Pancreas (tissue), 10 donors: ENCODE measurements around the gene ROBO1. TPM values are rescaled to one million over a fixed set of nuclear protein-coding genes. Genes with fewer than 3 reads are reported as not detected.

Source experiments
- ATAC-seq, 4 donors: fragments of 200-7000 bp; cut with Tn5 transposase; one replicate each; pipeline versions ENCODE4 v1.8.0 to v1.9.1; 2020; ENCODE audit warnings: mild to moderate bottlenecking in 4 of 4, moderate library complexity in 4 of 4
- DNase-seq, 6 donors: peaks; one replicate each; pipeline ENCODE4 v3.0.0-alpha.2; 2020
- FAIRE-seq: peaks from 2 replicates; lab custom pipeline; 2012; peaks lifted over from hg19 to GRCh38; lab: Jason Lieb, UNC
- H3K27ac ChIP-seq, 4 donors: fragments of 200-600 bp; sonication (generic); 1 replicate in 3 of 4; 2 replicates in 1 of 4; pipeline versions ENCODE4 v1.5.0 to v1.8.0; 2020
- H3K27me3 ChIP-seq, 4 donors: fragments of 200-600 bp; one replicate each; pipeline ENCODE4 v1.8.0; 2021
- H3K36me3 ChIP-seq, 3 donors: fragments of 200-600 bp; sonication (generic) in 1 of 3; one replicate each; pipeline versions ENCODE4 v1.5.0 to v1.8.0; 2020 to 2021
- H3K4me1 ChIP-seq, 3 donors: fragments of 200-600 bp; one replicate each; pipeline ENCODE4 v1.8.0; 2021
- H3K4me3 ChIP-seq, 4 donors: fragments of 200-600 bp; sonication (generic) in 2 of 4; one replicate each; pipeline versions ENCODE4 v1.5.0 to v1.8.0; 2020 to 2021
- H3K9me3 ChIP-seq, 4 donors: fragments of 200-600 bp; one replicate each; pipeline ENCODE4 v1.8.0; 2021
- CTCF ChIP-seq, 4 donors: fragments of 200-600 bp; sonication (generic) in 3 of 4; IDR thresholded peaks; one replicate each; pipeline versions ENCODE4 v1.5.0 to v1.8.0; 2021; ENCODE audit warnings: antibody characterized with exemption in 4 of 4
- WGBS, 2 donors: extraction: QIAGEN DNeasy Blood & Tissue Kit; methylation state at CpG; one replicate each; pipeline ENCODE4 v1.1.7; 2013; 5-methylcytosine and 5-hydroxymethylcytosine counted together
- intact Hi-C, 3 donors: fragments of 100-400 bp; cut with DNase I; formaldehyde crosslinking; loops; one replicate each; pipeline versions ENCODE4 v1.11.1 to v1.14.2; 2022
- polyA plus RNA-seq, 2 donors: library from polyadenylated mRNA; stranded (reverse); fragments of 200-250 nt; gene quantifications; one replicate each; pipeline ENCODE4 v1.2.3, GENCODE V29; 2013
- total RNA-seq, 6 donors: library from RNA; stranded (reverse); fragmentation: NEBNext Ultra II Directional in 4 of 6; extraction: Animal tissue kit (Norgen Biotek cat#: 25700) in 4 of 6; gene quantifications; one replicate each; pipeline versions ENCODE4 v1.2.1 to v1.2.4, GENCODE V29; 2021 to 2023
- donor health status: healthy with polysubstance abuse.
- donor health status: DM: no; HTN: no; CAD: no; lungs with moderate emphysema.
- donor health status: DM: no; HTN: no; CAD: no.
- donor health status: control.
- donor health status: control.
- donor health status: Bipolar disorder and iron deficiency.
- donor health status: DM: yes; HTN: yes; CAD: no.
- donor health status: DM: no; HTN: no; CAD: no.
- donor health status: DM: no; HTN: no; CAD: no.
- donor health status: DM: yes; HTN: yes; CAD: no.

Gene ROBO1
- total and polyA plus RNA-seq, 8 donors = 0.51 to 8.5 (median 2.8) TPM

GRCh38 chr3:79651536-79652065 is 116.2 kb downstream of the ROBO1 start:
- peak in 1 of 6 donors; percentile 8 for DNase-seq
- Histone ChIP-seq H3K27ac (no peak overlapping the region), H3K4me1 (no peaks in the 10 kb centered on the region), H3K4me3 (no peak overlapping the region), H3K9me3 (no peaks in the 10 kb centered on the region), H3K27me3 (no peaks in the 10 kb centered on the region), H3K36me3 (no peaks in the 10 kb centered on the region)
- no peak for TF ChIP-seq CTCF (IDR thresholded peaks at IDR 0.05)
- intact Hi-C loops = no loop called here
- 16 to 24% methylated on average over 7 of the region's 7 CpGs for WGBS, 2 donors
- ATAC-seq = peak in 2 of 4 donors; percentile 64 to 65
- no peak for FAIRE-seq

- intact Hi-C loops = no loop called here
- no peak for TF ChIP-seq CTCF (IDR thresholded peaks at IDR 0.05)
- no peak for FAIRE-seq
- Histone ChIP-seq H3K36me3 (no peaks in the 10 kb centered on the region), H3K4me1 (no peaks in the 10 kb centered on the region), H3K27ac (no peak overlapping the region), H3K4me3 (no peak overlapping the region), H3K27me3 (no peaks in the 10 kb centered on the region), H3K9me3 (no peaks in the 10 kb centered on the region)
- ATAC-seq = no peak
- WGBS, 2 donors = 69 to 87% methylated on average over 2 of the region's 2 CpGs
- no peak for DNase-seq
Measured at GRCh38 chr3:79639855-79640254, 127.9 kb downstream of the ROBO1 start.

GRCh38 chr3:79636372-79636771 is 131.4 kb downstream of the ROBO1 start:
- WGBS, 2 donors = 49 to 51% methylated on average over 4 of the region's 4 CpGs
- ATAC-seq (no peak), FAIRE-seq (no peak), DNase-seq (no peak)
- no peak overlapping the region for H3K4me3 ChIP-seq
- TF ChIP-seq CTCF (IDR thresholded peaks at IDR 0.05) = no peak
- H3K9me3 ChIP-seq = no peaks in the 10 kb centered on the region
- H3K36me3 ChIP-seq = no peaks in the 10 kb centered on the region
- no peaks in the 10 kb centered on the region for H3K4me1 ChIP-seq
- H3K27ac ChIP-seq = no peak overlapping the region
- intact Hi-C loops = no loop called here
- no peaks in the 10 kb centered on the region for H3K27me3 ChIP-seq

- DNase-seq (no peak), ATAC-seq (no peak), FAIRE-seq (no peak)
- Histone ChIP-seq H3K27ac (no peak overlapping the region), H3K4me1 (no peaks in the 10 kb centered on the region), H3K9me3 (no peaks in the 10 kb centered on the region), H3K4me3 (no peak overlapping the region), H3K27me3 (no peaks in the 10 kb centered on the region), H3K36me3 (no peaks in the 10 kb centered on the region)
- intact Hi-C loops = no loop called here
- no peak for TF ChIP-seq CTCF (IDR thresholded peaks at IDR 0.05)
- 43 to 57% methylated on average over 1 of the region's 1 CpG for WGBS, 2 donors
Measured at GRCh38 chr3:79632842-79633241, 135.0 kb downstream of the ROBO1 start.

- no peak for TF ChIP-seq CTCF (IDR thresholded peaks at IDR 0.05)
- no peaks in the 10 kb centered on the region for H3K27me3 ChIP-seq
- FAIRE-seq (no peak), DNase-seq (no peak), ATAC-seq (no peak)
- H3K36me3 ChIP-seq = no peaks in the 10 kb centered on the region
- no peaks in the 10 kb centered on the region for H3K4me1 ChIP-seq
- 72 to 85% methylated on average over 6 of the region's 6 CpGs for WGBS, 2 donors
- intact Hi-C loops = no loop called here
- H3K4me3 ChIP-seq = no peak overlapping the region
- no peaks in the 10 kb centered on the region for H3K9me3 ChIP-seq
- H3K27ac ChIP-seq = no peak overlapping the region
Measured at GRCh38 chr3:79618883-79619282, 148.9 kb downstream of the ROBO1 start.
